ENCODE data around the gene CDK5RAP2.

- TF ChIP-seq POLR2AphosphoS5 (IDR thresholded peaks at IDR 0.05; ENCODE audit: borderline replicate concordance, low read depth, low read length) (no peak), EZH2 (IDR thresholded peaks at IDR 0.05) (no peak), FOXP2 (optimal IDR thresholded peaks at IDR 0.05; ENCODE audit: control extremely low read depth, extremely low read length, insufficient read depth) (no peak)
These were observed 21.5 kb downstream of the CDK5RAP2 start for GRCh38 chr9:120558454-120558853.
